HG02981 (cell line): ENCODE results near the gene EIF5.

ENCODE experiments used
- ATAC-seq: cut with Tn5 transposase; IDR thresholded peaks from one replicate; pipeline ENCODE4 v1.9.1; 2021; ENCODE audit warnings: mild to moderate bottlenecking, moderate library complexity; ENCODE audit not compliant: unreplicated experiment

The EIF5 gene

GRCh38 chr14:103333754-103334643 lies at the start of gene EIF5:
EIF5 (plus strand) TSS chr14:103334237; CDS start chr14:103335861, 1,624 bp downstream.
- peak; percentile 88 for ATAC-seq

GRCh38 chr14:103284574-103285467 lies 49.2 kb upstream of the EIF5 start:
- no peak for ATAC-seq

GRCh38 chr14:103286460-103286859 lies 47.6 kb upstream of the EIF5 start:
- no peak for ATAC-seq

GRCh38 chr14:103286968-103287850 lies 46.8 kb upstream of the EIF5 start:
- ATAC-seq, result no peak

DNA sequence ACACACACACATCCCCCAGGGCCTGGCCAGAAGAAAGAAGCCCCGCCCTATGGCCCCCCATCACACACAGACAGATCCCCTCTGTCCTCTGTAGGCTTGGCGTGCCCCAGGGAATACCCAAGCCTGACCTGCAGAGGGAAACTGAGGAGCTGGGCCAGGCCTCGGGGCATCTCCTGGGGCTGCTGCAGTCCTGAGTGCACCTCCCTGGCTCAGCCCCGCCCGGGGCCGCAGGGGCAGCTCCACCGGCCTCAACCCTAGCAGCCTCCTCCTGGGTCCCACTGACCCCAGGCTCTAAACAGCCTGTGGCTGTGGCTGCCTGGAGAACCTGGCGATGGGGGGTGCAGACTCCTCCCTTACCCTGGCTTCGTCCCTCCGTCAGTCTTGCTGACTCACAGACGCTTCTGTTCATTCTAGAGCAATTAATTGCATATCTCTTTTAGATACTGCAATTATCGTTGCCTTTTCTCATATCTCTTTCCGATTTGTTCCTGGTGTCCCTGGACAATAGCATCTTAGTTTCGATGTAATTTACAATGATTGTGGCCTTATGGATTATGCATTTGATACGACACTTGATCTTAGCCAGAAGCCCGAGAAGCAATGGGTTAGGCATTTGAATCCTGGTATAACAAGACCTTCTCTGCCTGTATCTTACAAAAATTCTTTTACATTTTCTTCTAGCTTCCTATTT lies 45.8 kb upstream of the EIF5 start:
- no peak for ATAC-seq

GRCh38 chr14:103290056-103290455 lies 44.0 kb upstream of the EIF5 start:
- no peak for ATAC-seq

DNA sequence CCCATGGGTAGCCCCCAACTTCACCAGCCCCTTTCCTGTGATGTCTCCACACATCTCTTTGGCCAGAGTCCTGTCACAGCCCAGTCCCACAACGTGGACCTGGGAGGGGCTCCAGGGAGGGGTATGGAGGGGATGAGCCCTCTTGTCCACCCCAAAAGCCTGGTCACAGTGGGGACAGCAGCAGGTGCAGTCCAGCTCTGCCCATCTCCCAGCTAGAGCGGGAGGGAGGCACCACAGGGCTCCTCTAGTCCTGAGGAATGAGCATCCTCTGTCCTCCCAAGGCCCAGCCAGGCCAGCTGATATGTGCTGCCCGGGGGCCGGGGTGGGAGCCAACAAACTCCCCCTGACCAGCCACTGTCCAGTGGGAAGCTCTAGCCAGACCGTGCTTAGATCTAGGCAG lies 43.5 kb upstream of the EIF5 start:
- ATAC-seq, result no peak

GRCh38 chr14:103290961-103291360 lies 43.1 kb upstream of the EIF5 start:
- ATAC-seq, result no peak

DNA sequence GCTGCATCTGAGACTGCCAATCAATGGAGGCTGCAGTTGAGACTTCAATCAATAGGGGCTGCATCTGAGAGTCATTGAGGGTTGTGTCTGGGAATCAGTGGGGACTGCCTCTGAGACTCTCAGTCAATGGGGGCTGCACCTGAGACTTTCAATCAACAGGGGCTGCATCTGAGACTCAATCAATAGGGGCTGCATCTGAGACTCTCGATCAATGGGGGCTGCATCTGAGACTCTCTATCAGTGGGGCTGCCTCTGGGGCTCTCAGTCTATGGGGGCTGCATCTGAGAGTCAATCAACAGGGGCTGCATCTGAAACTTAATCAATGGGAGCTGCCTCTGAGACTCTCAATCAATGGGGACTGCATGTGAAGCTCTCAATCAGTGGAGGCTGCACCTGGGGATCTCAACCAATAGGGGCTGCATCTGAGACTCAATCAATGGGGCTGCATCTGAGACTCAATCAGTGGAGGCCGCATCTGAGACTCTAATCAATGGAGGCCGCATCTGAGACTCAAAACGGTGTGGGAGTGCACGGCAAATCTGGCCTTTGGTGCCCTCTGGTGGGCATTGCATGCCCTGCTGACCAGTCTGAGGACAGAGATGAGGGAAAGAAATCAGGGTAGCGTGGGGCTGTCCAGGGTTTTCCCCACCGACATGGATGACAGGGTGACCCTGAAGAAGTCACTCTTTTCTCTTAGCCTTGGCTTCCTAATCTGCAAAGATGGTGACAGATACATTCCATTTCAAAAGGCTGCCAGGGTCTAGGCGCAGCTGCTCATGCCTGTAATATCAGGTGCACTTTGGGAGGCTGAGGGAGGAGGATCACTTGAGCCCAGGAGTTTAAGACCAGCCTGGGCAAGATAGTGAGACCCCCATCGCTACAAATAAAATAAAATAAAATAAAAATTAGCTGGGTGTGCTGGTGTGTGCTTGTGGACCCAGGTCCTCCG lies 41.3 kb upstream of the EIF5 start:
- ATAC-seq, result peak; percentile 53

GRCh38 chr14:103293465-103293864 lies 40.6 kb upstream of the EIF5 start:
- ATAC-seq, result no peak

DNA sequence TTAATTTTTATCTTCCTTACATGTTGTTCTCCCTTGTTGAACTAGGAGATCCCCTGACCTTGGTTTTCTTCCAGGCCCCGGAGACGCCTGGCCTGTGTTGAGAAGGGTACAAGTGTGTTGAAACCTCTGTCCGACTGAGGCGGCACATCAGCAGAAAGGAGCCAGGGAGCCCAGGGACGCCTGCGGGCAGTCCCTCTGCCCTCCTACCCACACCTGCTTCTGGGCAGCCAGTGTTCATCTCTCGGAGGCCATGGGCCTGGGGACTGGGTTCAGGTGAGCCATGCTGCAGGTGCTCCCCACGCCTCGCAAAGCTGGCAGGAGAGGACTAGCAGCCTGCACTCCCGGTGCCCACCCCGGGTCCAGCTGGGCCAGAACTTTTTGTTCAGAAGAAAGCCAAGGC lies 39.9 kb upstream of the EIF5 start:
- no peak for ATAC-seq

DNA sequence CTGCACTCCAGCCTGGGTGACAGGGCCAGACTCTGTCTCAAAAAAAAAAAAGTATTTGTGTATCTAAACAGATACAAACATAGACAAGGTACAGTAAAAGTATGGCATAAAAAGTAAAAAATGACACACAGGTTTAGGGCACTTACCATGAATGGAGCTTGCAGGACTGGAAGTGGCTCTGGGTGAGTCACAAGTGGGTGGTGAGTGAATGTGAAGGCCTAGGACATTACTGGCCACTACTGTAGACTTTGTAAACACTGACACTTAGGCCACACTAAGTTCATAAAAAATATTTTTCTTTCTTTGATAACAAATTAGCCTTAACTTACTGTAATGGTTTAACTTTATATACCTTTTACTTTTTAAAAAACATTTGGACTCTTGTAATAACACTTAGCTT lies 38.0 kb upstream of the EIF5 start:
- ATAC-seq, result no peak

DNA sequence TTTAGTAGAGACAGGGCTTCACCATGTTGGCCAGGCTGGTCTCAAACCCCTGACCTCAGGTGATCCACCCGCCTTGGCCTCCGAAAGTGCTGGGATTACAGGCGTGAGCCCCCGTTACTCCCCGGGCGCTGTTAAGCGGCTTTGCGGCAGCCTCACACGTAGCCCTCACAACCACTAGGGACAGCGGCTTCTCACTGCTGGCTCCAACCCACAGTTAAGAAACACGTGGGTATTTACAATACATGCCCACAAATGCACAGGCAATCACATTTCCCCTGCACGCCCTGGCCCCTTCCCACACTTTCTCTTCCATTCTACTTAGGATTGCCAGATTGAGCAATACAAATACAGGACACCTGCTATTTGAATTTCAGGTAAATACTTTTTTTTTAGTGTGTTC lies 37.0 kb upstream of the EIF5 start:
- ATAC-seq, result no peak

GRCh38 chr14:103298620-103299019 lies 35.4 kb upstream of the EIF5 start:
- ATAC-seq, result no peak

GRCh38 chr14:103301512-103302354 lies 32.3 kb upstream of the EIF5 start:
- ATAC-seq, result no peak

- no peak for ATAC-seq
These were observed 31.1 kb upstream of the EIF5 start for GRCh38 chr14:103302966-103303365.

DNA sequence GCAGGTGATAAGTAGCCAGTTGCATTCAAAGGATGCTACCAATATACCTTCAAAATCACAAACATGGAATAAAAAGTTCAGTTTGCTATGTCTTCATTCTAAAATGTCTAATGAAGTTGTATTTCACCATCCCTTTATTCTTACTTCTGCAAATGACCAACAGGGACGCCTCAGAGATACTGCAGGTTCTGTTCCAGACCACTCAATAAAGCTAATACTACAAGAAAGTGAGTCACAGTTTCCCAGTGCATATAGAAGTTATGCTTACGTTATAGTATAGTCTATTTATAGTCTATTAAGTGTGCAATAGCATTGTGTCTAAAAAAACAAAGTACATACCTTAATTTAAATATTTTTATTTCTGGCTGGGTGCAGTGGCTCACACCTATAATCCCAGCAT lies 29.3 kb upstream of the EIF5 start:
- ATAC-seq, result no peak
